K562 (cell line): Measurements from ENCODE around the gene NFATC3. TPM values are rescaled to one million over a fixed set of nuclear protein-coding genes. Genes with fewer than 3 reads are reported as not detected.

Experiments
- ATAC-seq: fragments of 200-7000 bp; cut with Tn5 transposase; 3 replicates; pipeline ENCODE4 v1.9.1; 2020; ENCODE audit warnings: moderate library complexity
- BruUV-seq: library from RNA; stranded (reverse); fragments of 400-500 nt; replicated peaks from 2 replicates; lab custom pipeline; 2021; lab: Mats Ljungman, UMichigan
- CTCF ChIA-PET: fragments of 300-600 bp; formaldehyde crosslinking; extraction: SDS; loops from one replicate; lab custom pipeline; 2021; ENCODE audit warnings: low intra/inter-chr PET ratio; lab: Yijun Ruan, JAX
- POLR2A ChIA-PET: fragments of 300-600, 350-650 bp; sonication (Branson Sonifier 250); formaldehyde crosslinking; extraction: SDS; loops from one replicate; lab custom pipeline; 2021; ENCODE audit warnings: antibody characterized with exemption, inconsistent platforms; lab: Yijun Ruan, JAX
- DNase-seq, 4 experiments: peaks; one replicate each; pipeline versions ENCODE4 v3.0.0 to v3.0.0-alpha.2; 2011 to 2018; ENCODE audit warnings: low spot score in 3 of 4, mixed read lengths in 3 of 4; ENCODE audit errors: extremely low read depth in 1 of 4
- FAIRE-seq: peaks from 2 replicates; lab custom pipeline; 2011; peaks lifted over from hg19 to GRCh38; lab: Jason Lieb, UNC
- H2AFZ ChIP-seq: 2 replicates; pipeline ENCODE4 v1.6.0; 2011; ENCODE audit warnings: low read depth, low read length, control low read depth, inconsistent platforms
- H3K27ac ChIP-seq: fragments of 200-600 bp; 3 replicates; pipeline ENCODE4 v1.8.0; 2011; ENCODE audit warnings: low read depth, mild to moderate bottlenecking, control low read depth, inconsistent platforms, low read length, moderate library complexity, mixed read lengths; ENCODE audit errors: extremely low read depth
- H3K27me3 ChIP-seq, 2 experiments: fragments of 300-600 bp in 1 of 2; 2 replicates in 1 of 2; 3 replicates in 1 of 2; pipeline versions ENCODE4 v1.6.0 to v1.8.0; 2011; ENCODE audit warnings: inconsistent platforms in 2 of 2, low read length in 2 of 2, mild to moderate bottlenecking in 1 of 2, mixed read lengths in 1 of 2, moderate library complexity in 1 of 2; ENCODE audit not compliant: control insufficient read depth in 2 of 2, insufficient read depth in 2 of 2
- H3K36me3 ChIP-seq: fragments of 300-600 bp; 3 replicates; pipeline ENCODE4 v1.8.0; 2011; ENCODE audit warnings: mild to moderate bottlenecking, low read length, inconsistent platforms; ENCODE audit not compliant: control insufficient read depth, insufficient read depth
- H3K4me1 ChIP-seq, 2 experiments: fragments of 200-600 bp in 1 of 2; replicated peaks in 1 of 2; 2 replicates in 1 of 2; 3 replicates in 1 of 2; pipeline versions ENCODE4 v1.5.1 to v1.8.0; 2011; ENCODE audit warnings: inconsistent platforms in 2 of 2, low read length in 2 of 2, mild to moderate bottlenecking in 1 of 2, mixed read lengths in 1 of 2, moderate library complexity in 1 of 2; ENCODE audit not compliant: control insufficient read depth in 2 of 2, insufficient read depth in 2 of 2
- H3K4me2 ChIP-seq: 2 replicates; pipeline ENCODE4 v1.6.1; 2011; ENCODE audit warnings: low read length, control low read depth, inconsistent platforms, mixed read lengths; ENCODE audit not compliant: insufficient read depth
- H3K4me3 ChIP-seq: fragments of 200-600 bp; sonication (generic), shearing (Covaris generic); 2 replicates; pipeline ENCODE4 v1.5.1; 2016; ENCODE audit warnings: control low read depth, inconsistent platforms
- H3K79me2 ChIP-seq: fragments of 200-600 bp; 3 replicates; pipeline ENCODE4 v1.8.0; 2011; ENCODE audit warnings: low read length, inconsistent platforms; ENCODE audit not compliant: control insufficient read depth, insufficient read depth
- H3K9ac ChIP-seq, 2 experiments: 2 replicates each; pipeline versions ENCODE4 v1.6.0 to v1.6.1; 2011; ENCODE audit warnings: low read depth in 2 of 2, low read length in 2 of 2, control low read depth in 1 of 2, inconsistent platforms in 1 of 2, mild to moderate bottlenecking in 1 of 2, mixed read lengths in 1 of 2; ENCODE audit not compliant: insufficient read depth in 1 of 2
- H3K9me1 ChIP-seq: one replicate; pipeline ENCODE4 v1.6.0; 2011; ENCODE audit warnings: inconsistent platforms, mild to moderate bottlenecking, low read length, moderate library complexity; ENCODE audit not compliant: control insufficient read depth, insufficient read depth
- H3K9me3 ChIP-seq: replicated peaks from 2 replicates; pipeline ENCODE4 v1.5.1; 2011; ENCODE audit warnings: low read depth, low read length, inconsistent platforms; ENCODE audit not compliant: control insufficient read depth, insufficient read depth
- H4K20me1 ChIP-seq: replicated peaks from 2 replicates; pipeline ENCODE4 v1.6.1; 2011; ENCODE audit warnings: low read length, inconsistent platforms, mixed read lengths; ENCODE audit not compliant: control insufficient read depth, insufficient read depth
- ARID4B ChIP-seq: sonication (generic); formaldehyde crosslinking; IDR thresholded peaks from 2 replicates; pipeline ENCODE4 v1.8.0; 2022; ENCODE audit warnings: mild to moderate bottlenecking, missing genetic modification reagents
- ATF3 ChIP-seq, 2 experiments: fragments of 450-650 bp in 1 of 2; sonication (generic) in 1 of 2; formaldehyde crosslinking in 1 of 2; IDR thresholded peaks in 1 of 2; conservative IDR thresholded peaks in 1 of 2; 2 replicates each; pipeline versions ENCODE4 v1.6.1 to v1.8.1; 2016 to 2023; ENCODE audit warnings: mild to moderate bottlenecking in 2 of 2, moderate library complexity in 2 of 2, inconsistent platforms in 1 of 2, missing genetic modification reagents in 1 of 2
- CBFB ChIP-seq: sonication (generic); formaldehyde crosslinking; IDR thresholded peaks from 2 replicates; pipeline ENCODE4 v1.4.0; 2020; ENCODE audit warnings: mild to moderate bottlenecking, missing genetic modification reagents
- CBX2 ChIP-seq: fragments of 200-600 bp; sonication (generic); IDR thresholded peaks from one replicate; pipeline ENCODE4 v1.6.1; 2012; ENCODE audit warnings: mild to moderate bottlenecking, low read length, inconsistent platforms; ENCODE audit not compliant: insufficient read depth, poor library complexity, severe bottlenecking
- HOMEZ ChIP-seq: fragments of 250-450 bp; sonication (Bioruptor Pico); IDR thresholded peaks from 2 replicates; pipeline ENCODE4 v1.4.0; 2020; ENCODE audit warnings: mild to moderate bottlenecking, moderate library complexity
- PHF21A ChIP-seq: fragments of 450-650 bp; IDR thresholded peaks from 2 replicates; pipeline ENCODE4 v1.6.1; 2017; ENCODE audit warnings: low read depth, borderline replicate concordance
- POLR2H ChIP-seq: IDR thresholded peaks from 2 replicates; pipeline ENCODE4 v1.6.1; 2016; ENCODE audit warnings: missing genetic modification characterization, low read depth, mild to moderate bottlenecking, control low read depth, missing compliant biosample characterization, moderate library complexity
- WGBS: fragments of 100-300 bp; shearing (Covaris generic); methylation state at CpG from one replicate; pipeline ENCODE4 v1.1.6; 2016; ENCODE audit warnings: low coverage, mixed read lengths; ENCODE audit not compliant: insufficient coverage; ENCODE audit errors: missing lambda C conversion rate; 5-methylcytosine and 5-hydroxymethylcytosine counted together
- in situ Hi-C: fragments of 300-500 bp; cut with MboI; formaldehyde crosslinking; loops from 4 replicates; pipeline ENCODE4 v1.15.0; 2018; ENCODE audit warnings: inconsistent platforms, mixed read lengths
- intact Hi-C: fragments of 100-400 bp; cut with micrococcal nuclease; formaldehyde crosslinking; loops from 2 replicates; pipeline ENCODE4 v1.14.2; 2022
- polyA plus RNA-seq, 8 experiments: library from polyadenylated mRNA; depleted of rRNA in 4 of 8; stranded (reverse) in 5 of 8; unstranded in 3 of 8; fragments of >200 nt; fragmentation: Nextera tagmentation in 2 of 8; fragmentation: Illumina TruSeq in 1 of 8; extraction: Ambion mirVana in 2 of 8; extraction: Trizol in 1 of 8; gene quantifications; 2 replicates each; pipeline versions ENCODE4 v1.2.1 to v1.2.3, GENCODE V29; 2011 to 2014; ENCODE audit warnings: inconsistent platforms in 1 of 8, missing spikeins in 1 of 8
- total RNA-seq, 7 experiments: library from RNA; depleted of rRNA in 6 of 7; stranded (reverse); fragments of >200 nt in 6 of 7; fragmentation: Illumina TruSeq in 2 of 7; extraction: Trizol in 2 of 7; gene quantifications; 2 replicates each; pipeline versions ENCODE4 v1.2.1 to v1.2.3, GENCODE V29; 2011 to 2021; ENCODE audit warnings: low replicate concordance in 1 of 7

The NFATC3 gene
- total and polyA plus RNA-seq, 9 of the 15 experiments (the other 6 are each of a cell fraction or from before 2014, with no cell fraction given): 15.7 to 98.4 (median 59.4) TPM

- 88% methylated on average over 9 of the region's 9 CpGs for WGBS
- ChIA-PET CTCF (no interaction called here), POLR2A (interaction anchor here (0.9 kb wide), 1 partner anchor 12 kb away, joined by 5 read pairs; no protein-coding TSS in a partner anchor)
- TF ChIP-seq ARID4B (CRISPR knock-in tag) (no peak), ATF3 (IDR thresholded peaks at IDR 0.05) (no peak), ATF3 (CRISPR knock-in tag; conservative IDR thresholded peaks at IDR 0.05) (no peak), PHF21A (no peak), POLR2H (no peak), CBFB (CRISPR knock-in tag) (no peak), HOMEZ (CRISPR knock-in tag) (no peak), CBX2 (no peak)
- H3K9me3 ChIP-seq: no peaks in the 10 kb centered on the region
- ATAC-seq: no peak
- no peak overlapping the region for H3K9ac ChIP-seq
- H3K9me1 ChIP-seq: no peaks in the 10 kb centered on the region
- no peaks in the 10 kb centered on the region for H4K20me1 ChIP-seq
- no peak for FAIRE-seq
- no peaks in the 10 kb centered on the region for H3K79me2 ChIP-seq
- no peak overlapping the region for H2AFZ ChIP-seq
- intact Hi-C loops (no loop called here), in situ Hi-C loops (no loop called here)
- H3K4me3 ChIP-seq: no peak overlapping the region
- H3K27ac ChIP-seq: 0 out of 3 replicates have a peak overlapping the region, but pooled peaks have one; percentile 13
- H3K27me3 ChIP-seq: no peaks in the 10 kb centered on the region
- no peak for DNase-seq
- H3K4me1 ChIP-seq: peaks cover 5 to 9% of the 10 kb centered on the region in 2 experiments; a peak in 2 of 5 replicates
- no peak overlapping the region for H3K4me2 ChIP-seq
- peaks cover 33% of the 10 kb centered on the region for H3K36me3 ChIP-seq
- no TSS peak for BruUV-seq
Observed at GRCh38 chr16:68037841-68038597, 47.2 kb upstream of the NFATC3 start.
